AG20443 (cell line): Measurements from ENCODE around the gene HELLS.
"Not testable (repeated sequence)": the region's sequence is repeated elsewhere in the genome, so short reads cannot be mapped to it uniquely, and the experiment has no call there.

Source experiments
- DNase-seq: peaks from one replicate; pipeline ENCODE4 v3.0.0; 2012; ENCODE audit warnings: low spot score, mixed read lengths

HELLS gene

DNA sequence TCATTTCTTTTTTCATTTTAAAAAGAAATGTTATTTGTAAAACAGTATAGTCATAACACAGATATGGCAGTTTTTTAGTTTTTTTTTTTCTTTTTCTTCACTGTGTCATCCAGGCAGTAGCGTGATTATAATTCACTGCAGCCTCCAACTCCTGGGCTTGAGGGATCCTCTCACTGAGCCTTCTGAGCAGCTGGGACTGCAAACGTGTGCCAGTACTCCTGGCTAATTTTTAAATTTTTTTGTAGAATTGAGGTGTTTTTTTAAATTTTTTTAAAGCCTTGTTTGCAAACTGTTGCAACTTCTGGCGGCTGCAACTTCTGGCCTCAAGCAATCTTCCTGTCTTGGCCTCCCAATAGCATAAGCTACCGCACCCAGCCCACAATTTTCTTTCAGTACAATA, 63.0 kb downstream of the HELLS start:
- no peak for DNase-seq

DNA sequence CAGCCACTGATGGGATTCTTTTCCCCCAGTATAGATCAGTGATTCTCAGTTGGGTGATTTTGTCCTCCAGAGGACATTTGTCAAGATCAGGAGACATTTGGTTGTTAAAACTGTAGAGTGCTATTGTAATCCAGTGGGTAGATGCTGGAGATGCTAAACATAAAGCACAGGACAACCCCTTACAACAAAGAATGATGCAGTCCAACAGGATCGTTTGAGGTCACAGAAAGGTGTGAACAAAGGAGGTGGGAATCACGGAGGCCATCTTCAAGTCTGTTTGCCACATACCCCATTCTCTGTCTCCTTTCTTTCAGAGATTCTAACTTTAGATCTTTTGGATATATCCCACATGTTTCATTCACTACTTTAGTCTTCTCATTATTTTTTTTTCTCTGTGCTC, 69.0 kb downstream of the HELLS start:
- DNase-seq = no peak

GRCh38 chr10:94617389-94617944, 71.9 kb downstream of the HELLS start:
- DNase-seq = no peak

DNA sequence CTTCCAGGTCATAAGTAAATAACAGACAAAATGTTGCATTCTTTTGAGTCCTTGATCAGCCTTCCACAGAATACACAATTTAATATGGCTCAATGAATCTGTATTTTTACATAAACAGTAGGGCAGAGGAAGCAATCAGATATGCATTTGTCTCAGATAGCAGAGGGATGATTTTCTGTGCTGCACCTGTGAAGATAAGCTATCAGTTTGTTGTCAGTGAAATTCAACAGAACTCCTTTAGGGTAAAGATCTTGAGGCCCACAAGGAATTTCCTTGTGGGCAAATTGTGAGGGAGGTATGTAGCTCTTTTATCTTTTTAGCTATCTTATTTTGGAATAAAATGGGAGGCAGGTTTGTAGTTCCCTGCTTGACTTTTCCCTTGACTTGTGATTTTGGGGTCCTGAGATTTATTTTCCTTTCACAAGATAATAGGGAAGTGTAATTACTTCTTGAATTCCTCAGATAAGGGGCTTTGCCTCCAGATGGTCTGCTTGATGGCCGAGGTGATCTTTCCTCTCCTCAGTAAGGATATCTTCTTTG, 77.1 kb downstream of the HELLS start:
- no peak for DNase-seq

DNA sequence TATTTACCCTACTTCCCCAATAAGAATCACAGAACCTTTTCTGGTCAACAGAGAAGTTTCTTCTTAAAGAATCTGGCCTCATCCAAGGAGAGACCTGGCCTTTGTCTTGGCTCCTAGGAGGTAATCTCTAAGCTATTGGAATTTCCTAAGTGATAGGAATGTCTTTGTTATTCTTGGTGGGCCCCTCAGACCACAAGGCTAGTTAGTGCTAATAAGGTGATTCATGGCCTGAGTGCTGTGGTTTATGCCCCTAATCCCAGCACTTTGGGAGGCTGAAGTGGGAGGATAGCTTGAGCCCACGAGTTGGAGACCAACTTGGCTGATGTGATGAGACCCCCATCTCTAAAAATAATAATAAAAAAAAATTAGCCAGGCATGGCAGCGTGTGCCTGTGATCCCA, 78.0 kb downstream of the HELLS start:
- DNase-seq = no peak

- DNase-seq = peak; percentile 14
Observed at GRCh38 chr10:94626476-94626875, 80.9 kb downstream of the HELLS start.

DNA sequence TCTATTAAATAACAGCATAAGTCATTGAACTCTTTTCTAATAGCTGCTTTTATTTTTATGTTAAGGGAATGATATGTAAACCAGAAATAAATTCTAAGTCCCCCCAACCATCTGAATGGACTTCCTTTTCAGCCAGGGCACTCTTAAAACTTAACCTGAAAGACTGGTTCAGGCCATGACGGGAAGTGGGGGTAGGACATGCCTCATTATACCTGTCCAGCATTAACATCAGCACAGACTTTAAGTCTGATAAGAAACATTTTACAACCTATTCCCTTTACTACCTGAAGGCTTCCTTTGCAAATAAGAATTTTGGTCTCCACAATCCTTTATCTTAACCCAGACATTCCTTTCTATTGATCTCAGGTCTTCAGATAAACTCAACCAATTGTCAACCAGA, 81.9 kb downstream of the HELLS start:
- DNase-seq = no peak

DNA sequence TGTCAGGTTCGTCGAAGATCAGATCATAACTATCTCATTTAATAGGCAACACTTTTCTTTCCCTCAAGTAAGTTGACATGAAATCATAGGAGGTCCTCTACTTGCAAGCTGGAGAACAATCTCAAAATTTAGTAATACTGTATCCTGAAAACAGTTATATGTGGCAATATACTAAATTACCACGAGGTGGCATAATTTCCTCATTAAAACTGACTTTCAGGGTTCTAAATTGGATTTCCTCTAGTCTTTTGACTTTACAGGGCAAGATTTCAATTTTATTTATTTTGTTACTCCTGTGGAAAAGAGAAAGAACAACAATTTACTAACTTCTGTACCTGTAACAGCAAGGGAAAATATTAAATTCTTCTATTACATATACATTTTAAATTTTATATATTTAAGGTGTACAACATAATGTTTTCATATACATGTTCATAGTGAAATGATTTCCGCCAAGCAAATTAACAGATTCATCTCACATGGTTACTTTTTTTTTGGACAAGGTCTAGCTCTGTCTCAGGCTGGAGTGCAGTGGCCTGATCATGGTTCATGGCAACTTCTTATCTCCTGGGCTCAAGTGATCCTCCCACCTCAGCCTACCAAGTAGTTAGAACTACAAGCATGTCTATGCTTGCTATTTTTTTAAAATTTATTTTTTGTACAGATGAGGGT, 84.6 kb downstream of the HELLS start:
- DNase-seq = peak; percentile 33

- DNase-seq = no peak
Observed at GRCh38 chr10:94631077-94631875, 85.7 kb downstream of the HELLS start.

- DNase-seq = no peak
Observed at GRCh38 chr10:94632954-94633353, 87.4 kb downstream of the HELLS start.

GRCh38 chr10:94638097-94638496, 92.5 kb downstream of the HELLS start:
- DNase-seq = not testable (repeated sequence)

- no peak for DNase-seq
Observed at GRCh38 chr10:94639902-94640301, 94.3 kb downstream of the HELLS start.

GRCh38 chr10:94640562-94640961, 95.0 kb downstream of the HELLS start:
- no peak for DNase-seq

DNA sequence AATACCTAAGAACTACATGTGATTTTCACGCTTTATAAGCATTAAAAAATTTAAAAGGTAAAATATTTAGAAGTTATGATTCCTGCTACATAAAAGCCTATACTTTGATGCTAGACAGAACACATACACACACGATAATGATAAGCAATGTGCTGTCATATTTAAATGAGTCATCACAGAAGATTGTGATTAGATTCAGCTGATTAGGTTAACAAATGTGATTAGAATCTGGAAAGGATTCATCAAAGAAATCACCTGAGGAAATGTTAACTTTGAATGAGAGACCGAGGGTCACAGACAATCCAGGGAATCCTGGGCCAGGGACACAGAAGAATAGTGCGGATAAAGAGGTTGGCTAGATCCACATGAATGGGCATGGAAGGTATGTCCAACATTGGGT, 95.9 kb downstream of the HELLS start:
- DNase-seq = no peak

- no peak for DNase-seq
Observed at GRCh38 chr10:94644352-94644751, 98.8 kb downstream of the HELLS start.

DNA sequence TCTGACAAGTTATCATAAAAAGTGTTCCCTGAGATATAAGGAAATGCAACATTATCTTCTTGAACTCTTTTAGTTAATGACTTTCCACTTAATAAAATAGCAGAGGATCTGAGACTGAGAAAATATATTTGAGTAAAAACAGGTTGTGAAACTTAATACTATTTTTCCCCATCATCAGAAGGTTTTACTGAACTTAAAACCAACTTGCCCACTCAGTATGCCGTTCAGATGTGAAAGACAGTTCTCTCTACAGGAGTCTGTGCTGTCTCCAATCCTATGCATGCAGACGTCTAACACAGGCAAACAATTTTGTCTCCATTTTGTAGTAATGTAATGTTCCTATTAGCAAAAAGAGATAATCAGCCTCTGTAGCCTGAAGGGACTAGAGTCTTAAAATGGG, 99.7 kb downstream of the HELLS start:
- DNase-seq = no peak
